T47D (cell line): ENCODE results near the gene EOLA1.
A peak's percentile ranks its signal among the peaks of the same experiment; 100 is the strongest.
"Not testable (repeated sequence)": the region's sequence is repeated elsewhere in the genome, so short reads cannot be mapped to it uniquely, and the experiment has no call there.

Experiments used
- DNase-seq, 2 experiments: peaks; one replicate each; pipeline versions ENCODE4 v3.0.0 to v3.0.0-alpha.2; 2011 to 2012; ENCODE audit warnings: low read depth in 1 of 2, low spot score in 1 of 2
- JUND ChIP-seq: IDR thresholded peaks from 2 replicates; pipeline ENCODE4 v1.6.1; 2012; ENCODE audit warnings: low read depth
- in situ Hi-C: cut with HindIII; loops from 2 replicates; pipeline ENCODE4 v1.10.0; 2016; ENCODE audit warnings: low sequenced_read_pairs, low pct_unique_long_range_greater_than_20kb

EOLA1 gene

GRCh38 chrX:149540621-149541520 is at the start of gene EOLA1:
Gene EOLA1 (plus strand): TSS chrX:149541012. CDS start chrX:149545631, 4,619 bp downstream.
- peak; percentile 11 to 96 for DNase-seq
- TF ChIP-seq JUND, result no peak
- in situ Hi-C loops, result no loop called here

- no peak for TF ChIP-seq JUND
- DNase-seq, result no peak
- in situ Hi-C loops, result no loop called here
Measured at GRCh38 chrX:149491812-149492211, 49.0 kb upstream of the EOLA1 start.

- no peak for DNase-seq
- in situ Hi-C loops, result no loop called here
- no peak for TF ChIP-seq JUND
Measured at GRCh38 chrX:149493567-149494562, 46.9 kb upstream of the EOLA1 start.

GRCh38 chrX:149494844-149495565 is 45.8 kb upstream of the EOLA1 start:
- no peak for TF ChIP-seq JUND
- no peak for DNase-seq
- in situ Hi-C loops, result no loop called here

GRCh38 chrX:149495573-149496071 is 45.2 kb upstream of the EOLA1 start:
- in situ Hi-C loops, result no loop called here
- DNase-seq, result peak in 1 of 2 experiments; percentile 36
- no peak for TF ChIP-seq JUND

GRCh38 chrX:149497054-149497453 is 43.8 kb upstream of the EOLA1 start:
- in situ Hi-C loops, result no loop called here
- TF ChIP-seq JUND, result no peak
- no peak for DNase-seq

GRCh38 chrX:149497626-149498025 is 43.2 kb upstream of the EOLA1 start:
- TF ChIP-seq JUND, result no peak
- in situ Hi-C loops, result no loop called here
- no peak for DNase-seq

- in situ Hi-C loops, result no loop called here
- no peak for TF ChIP-seq JUND
- no peak for DNase-seq
Measured at GRCh38 chrX:149498767-149499166, 42.0 kb upstream of the EOLA1 start.

GRCh38 chrX:149499766-149500165 is 41.0 kb upstream of the EOLA1 start:
- no peak for TF ChIP-seq JUND
- DNase-seq, result no peak
- in situ Hi-C loops, result no loop called here

GRCh38 chrX:149502923-149503322 is 37.9 kb upstream of the EOLA1 start:
- in situ Hi-C loops, DNase-seq: not testable (repeated sequence)

GRCh38 chrX:149503446-149503845 is 37.4 kb upstream of the EOLA1 start:
- DNase-seq, in situ Hi-C loops: not testable (repeated sequence)
